SU-DHL-6 (cell line): ENCODE measurements around the gene GMPPA.

Experiments used
- EZH2phosphoT487 ChIP-seq: fragments of 200-600 bp; sonication (generic), shearing (Covaris generic); conservative IDR thresholded peaks from 2 replicates; pipeline ENCODE4 v1.6.1; 2018; ENCODE audit warnings: mild to moderate bottlenecking, antibody characterized with exemption, low read length, moderate library complexity, mixed read lengths
- TF ChIP-seq, protein P1 (sequence below): fragments of 200-600 bp; sonication (generic); IDR thresholded peaks from one replicate; pipeline ENCODE4 v1.5.1; 2017; ENCODE audit warnings: antibody characterized with exemption, mild to moderate bottlenecking, low read length, moderate library complexity; ENCODE audit not compliant: insufficient read depth, poor library complexity, severe bottlenecking

DNA sequence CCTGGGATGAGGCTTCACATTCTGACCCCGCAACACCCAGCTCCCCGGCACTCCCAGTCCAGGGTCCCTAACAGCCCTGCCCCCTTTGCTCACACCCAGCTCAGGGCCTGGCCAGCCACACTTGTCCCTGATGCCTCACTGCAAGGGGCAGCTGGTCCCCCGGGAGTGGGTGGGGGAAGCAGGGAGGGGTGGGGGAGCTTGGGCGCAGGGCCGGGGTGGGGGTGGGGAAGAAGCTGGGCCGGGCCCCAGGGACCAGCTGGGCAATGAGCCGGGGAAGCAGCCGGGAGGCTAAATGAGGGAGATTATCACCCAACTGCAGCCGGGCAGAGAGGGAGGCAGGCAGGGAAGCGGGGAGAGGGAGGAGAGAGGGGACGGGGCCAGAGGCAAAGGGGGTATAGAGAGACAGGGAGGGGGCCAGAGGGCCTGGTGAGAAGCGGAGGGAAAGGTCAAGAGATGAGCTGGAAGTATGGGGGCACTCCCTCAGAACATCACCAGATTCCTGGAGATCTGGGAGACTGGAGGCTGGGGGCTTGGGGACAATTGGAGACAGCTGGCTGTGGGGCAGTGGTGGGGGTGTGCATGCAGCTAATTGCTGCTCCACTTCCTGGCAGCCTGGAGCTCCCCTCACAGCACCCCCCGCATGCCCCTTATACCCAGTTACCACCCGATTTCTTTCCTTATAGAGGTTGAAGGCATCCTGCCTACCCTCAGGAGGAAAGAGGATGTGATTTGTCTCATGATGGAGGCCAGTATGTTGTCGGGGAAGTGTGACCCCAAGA, 13.0 kb downstream of the GMPPA start:
- TF ChIP-seq, protein P1, sequence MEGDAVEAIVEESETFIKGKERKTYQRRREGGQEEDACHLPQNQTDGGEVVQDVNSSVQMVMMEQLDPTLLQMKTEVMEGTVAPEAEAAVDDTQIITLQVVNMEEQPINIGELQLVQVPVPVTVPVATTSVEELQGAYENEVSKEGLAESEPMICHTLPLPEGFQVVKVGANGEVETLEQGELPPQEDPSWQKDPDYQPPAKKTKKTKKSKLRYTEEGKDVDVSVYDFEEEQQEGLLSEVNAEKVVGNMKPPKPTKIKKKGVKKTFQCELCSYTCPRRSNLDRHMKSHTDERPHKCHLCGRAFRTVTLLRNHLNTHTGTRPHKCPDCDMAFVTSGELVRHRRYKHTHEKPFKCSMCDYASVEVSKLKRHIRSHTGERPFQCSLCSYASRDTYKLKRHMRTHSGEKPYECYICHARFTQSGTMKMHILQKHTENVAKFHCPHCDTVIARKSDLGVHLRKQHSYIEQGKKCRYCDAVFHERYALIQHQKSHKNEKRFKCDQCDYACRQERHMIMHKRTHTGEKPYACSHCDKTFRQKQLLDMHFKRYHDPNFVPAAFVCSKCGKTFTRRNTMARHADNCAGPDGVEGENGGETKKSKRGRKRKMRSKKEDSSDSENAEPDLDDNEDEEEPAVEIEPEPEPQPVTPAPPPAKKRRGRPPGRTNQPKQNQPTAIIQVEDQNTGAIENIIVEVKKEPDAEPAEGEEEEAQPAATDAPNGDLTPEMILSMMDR, result no peak
- TF ChIP-seq EZH2phosphoT487, result no peak
